Measurements from ENCODE around the gene HLF.
A peak's percentile ranks its signal among the peaks of the same experiment; 100 is the strongest.

Gene HLF

DNA sequence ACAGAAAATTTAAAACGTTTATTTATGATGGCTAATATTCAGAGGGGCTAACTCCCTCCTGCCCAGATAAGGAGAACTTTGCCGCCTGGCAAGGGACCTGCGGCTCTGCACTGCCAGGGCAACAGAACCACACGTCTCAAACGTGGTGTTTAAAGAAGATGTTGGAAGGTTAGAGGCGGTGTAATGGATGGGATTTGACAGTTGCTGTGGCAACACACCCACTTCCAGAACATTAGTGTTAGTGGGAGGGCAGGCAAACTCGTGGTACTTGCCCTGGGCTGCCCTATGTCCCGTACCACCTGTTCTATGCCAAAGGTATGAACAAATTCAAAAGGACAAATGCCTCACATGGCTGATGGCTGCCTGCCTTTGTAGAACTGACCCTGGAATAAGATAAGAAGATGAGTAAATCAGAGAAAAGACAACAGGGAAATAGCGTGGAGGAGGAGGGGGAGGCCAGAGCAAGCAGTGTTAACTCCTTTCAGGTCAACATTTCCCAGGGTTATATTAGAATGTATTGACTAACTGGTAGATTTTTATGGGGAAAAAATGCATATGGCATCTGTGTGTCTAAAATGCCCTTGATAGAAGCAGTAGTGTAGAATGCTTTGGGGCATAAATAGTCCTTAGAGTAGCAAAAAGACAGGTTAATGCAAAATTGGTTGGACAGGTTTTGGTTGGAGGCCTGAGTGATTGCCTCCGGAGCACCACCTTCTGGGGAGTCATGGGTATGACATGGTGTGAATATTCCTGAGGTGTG lies 30.8 kb downstream of the HLF start:
- H4K8ac ChIP-seq (ENCODE audit: low read depth, low read length): no peak overlapping the region
- H3K27ac ChIP-seq (replicated peaks; ENCODE audit: low read length): no peak overlapping the region
- H2BK15ac ChIP-seq (ENCODE audit: low read length): no peak overlapping the region
- H2AK5ac ChIP-seq (ENCODE audit: low read depth, low read length): no peak overlapping the region
- no peak overlapping the region for H3K4me2 ChIP-seq (ENCODE audit: insufficient read depth, low read length, poor library complexity, severe bottlenecking)
- peaks cover 0 to 3% of the 10 kb centered on the region in 2 donors for H3K9me3 ChIP-seq (replicated peaks in 1 of 2; ENCODE audit: control insufficient read depth in 2 of 2, insufficient read depth in 1 of 2, low read depth in 1 of 2, low read length in 2 of 2)
- no peak overlapping the region for H2BK120ac ChIP-seq (ENCODE audit: low read depth, low read length)
- H3K9ac ChIP-seq (ENCODE audit: low read depth, low read length, poor library complexity): no peak overlapping the region
- no peaks in the 10 kb centered on the region for H3K79me1 ChIP-seq (ENCODE audit: low read depth, low read length)
- H3K27me3 ChIP-seq (ENCODE audit: control insufficient read depth in 3 of 3, insufficient read depth in 3 of 3, low read depth in 1 of 3, low read length in 3 of 3): peaks cover 0 to 2% (median 0%) of the 10 kb centered on the region in 3 experiments
- no peak overlapping the region for H3K14ac ChIP-seq (ENCODE audit: low read length)
- H3K4me1 ChIP-seq (ENCODE audit: control insufficient read depth in 2 of 2, insufficient read depth in 1 of 2, low read depth in 1 of 2, low read length in 2 of 2): no peaks in the 10 kb centered on the region
- H3K18ac ChIP-seq (ENCODE audit: low read length): no peak overlapping the region
- H3K36me3 ChIP-seq (replicated peaks in 1 of 2; ENCODE audit: control insufficient read depth in 2 of 2, insufficient read depth in 2 of 2, low read length in 2 of 2): no peaks in the 10 kb centered on the region
- H4K91ac ChIP-seq (ENCODE audit: low read depth, low read length, poor library complexity): no peak overlapping the region
- H3K23ac ChIP-seq (ENCODE audit: low read depth, low read length, poor library complexity): no peak overlapping the region
- no CpG with 5 or more reads among the region's 10 CpGs for WGBS, 2 donors (ENCODE audit: extremely low coverage in 2 of 2, insufficient read length in 2 of 2, insufficient replicate concordance in 1 of 2)
- peak; percentile 43 for DNase-seq (ENCODE audit: low spot score)
- no peak overlapping the region for H2BK5ac ChIP-seq (ENCODE audit: low read length)
- no peak overlapping the region for H2BK12ac ChIP-seq (ENCODE audit: low read length)
- H3K4ac ChIP-seq (ENCODE audit: low read length): no peak overlapping the region
- H2AFZ ChIP-seq (ENCODE audit: low read length): no peak overlapping the region
- H3K4me3 ChIP-seq (ENCODE audit: low read length in 2 of 2): no peak overlapping the region

DNA sequence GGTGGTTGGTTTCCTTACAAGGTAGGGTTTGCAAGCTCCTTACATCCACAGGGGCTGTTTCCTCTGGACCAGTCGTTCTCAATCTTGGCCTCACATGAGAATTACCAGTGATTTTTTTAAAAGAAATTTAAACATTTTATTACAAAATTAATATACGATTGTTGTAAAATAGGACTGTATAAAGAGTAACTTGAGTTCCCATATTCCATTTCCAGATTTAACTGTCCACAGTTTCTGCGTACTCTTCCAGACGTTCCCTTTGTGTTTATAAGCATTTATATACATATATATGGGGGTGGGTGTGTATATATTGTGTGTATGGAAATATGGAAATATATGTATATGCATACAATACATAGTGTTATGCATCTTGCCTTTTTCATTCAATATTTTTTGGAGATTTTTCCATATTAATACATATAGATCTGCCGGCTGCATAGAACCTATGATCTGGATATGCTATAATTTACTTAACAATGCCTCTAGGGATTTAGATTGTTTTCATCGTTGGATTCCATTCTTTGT lies 31.5 kb downstream of the HLF start:
- no peak overlapping the region for H2BK120ac ChIP-seq (ENCODE audit: low read depth, low read length)
- no peaks in the 10 kb centered on the region for H3K4me1 ChIP-seq (ENCODE audit: control insufficient read depth in 2 of 2, insufficient read depth in 1 of 2, low read depth in 1 of 2, low read length in 2 of 2)
- peaks cover 0 to 2% of the 10 kb centered on the region in 2 donors for H3K9me3 ChIP-seq (replicated peaks in 1 of 2; ENCODE audit: control insufficient read depth in 2 of 2, insufficient read depth in 1 of 2, low read depth in 1 of 2, low read length in 2 of 2)
- no peaks in the 10 kb centered on the region for H3K79me1 ChIP-seq (ENCODE audit: low read depth, low read length)
- no peak overlapping the region for H3K27ac ChIP-seq (replicated peaks; ENCODE audit: low read length)
- H4K91ac ChIP-seq (ENCODE audit: low read depth, low read length, poor library complexity): no peak overlapping the region
- no peak overlapping the region for H3K9ac ChIP-seq (ENCODE audit: low read depth, low read length, poor library complexity)
- H3K18ac ChIP-seq (ENCODE audit: low read length): no peak overlapping the region
- no peak for DNase-seq (ENCODE audit: low spot score)
- H2BK15ac ChIP-seq (ENCODE audit: low read length): no peak overlapping the region
- H2BK12ac ChIP-seq (ENCODE audit: low read length): no peak overlapping the region
- no peak overlapping the region for H2AFZ ChIP-seq (ENCODE audit: low read length)
- H4K8ac ChIP-seq (ENCODE audit: low read depth, low read length): no peak overlapping the region
- no CpG with 5 or more reads among the region's 6 CpGs for WGBS, 2 donors (ENCODE audit: extremely low coverage in 2 of 2, insufficient read length in 2 of 2, insufficient replicate concordance in 1 of 2)
- peaks cover 0 to 2% (median 0%) of the 10 kb centered on the region in 3 experiments for H3K27me3 ChIP-seq (ENCODE audit: control insufficient read depth in 3 of 3, insufficient read depth in 3 of 3, low read depth in 1 of 3, low read length in 3 of 3)
- H3K14ac ChIP-seq (ENCODE audit: low read length): no peak overlapping the region
- H3K23ac ChIP-seq (ENCODE audit: low read depth, low read length, poor library complexity): no peak overlapping the region
- H3K36me3 ChIP-seq (replicated peaks in 1 of 2; ENCODE audit: control insufficient read depth in 2 of 2, insufficient read depth in 2 of 2, low read length in 2 of 2): no peaks in the 10 kb centered on the region
- no peak overlapping the region for H3K4me3 ChIP-seq (ENCODE audit: low read length in 2 of 2)
- no peak overlapping the region for H2BK5ac ChIP-seq (ENCODE audit: low read length)
- no peak overlapping the region for H2AK5ac ChIP-seq (ENCODE audit: low read depth, low read length)
- H3K4ac ChIP-seq (ENCODE audit: low read length): no peak overlapping the region
- no peak overlapping the region for H3K4me2 ChIP-seq (ENCODE audit: insufficient read depth, low read length, poor library complexity, severe bottlenecking)

DNA sequence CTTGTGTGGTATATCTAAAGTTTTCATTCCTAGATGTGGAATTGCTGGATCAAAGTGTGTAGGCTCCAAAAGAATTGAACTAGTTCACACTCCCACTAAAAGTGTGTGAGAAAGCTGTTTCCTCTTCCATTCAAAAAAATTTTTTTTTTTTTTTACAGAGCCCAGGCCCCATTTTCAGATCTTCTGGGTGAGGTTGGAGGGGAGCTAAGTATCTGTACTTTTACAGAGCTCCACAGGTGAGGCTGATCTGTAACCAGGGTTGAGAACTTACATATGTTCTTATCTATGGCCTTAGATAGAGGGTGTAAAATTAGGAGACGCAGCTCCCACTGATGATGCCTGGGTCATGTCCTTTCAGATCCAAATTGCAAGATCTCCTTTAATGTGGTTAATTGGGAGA lies 31.9 kb downstream of the HLF start:
- Histone ChIP-seq H3K4me3 (ENCODE audit: low read length in 2 of 2) (no peak overlapping the region), H2BK120ac (ENCODE audit: low read depth, low read length) (no peak overlapping the region), H3K79me1 (ENCODE audit: low read depth, low read length) (no peaks in the 10 kb centered on the region), H3K9ac (ENCODE audit: low read depth, low read length, poor library complexity) (no peak overlapping the region), H2BK5ac (ENCODE audit: low read length) (no peak overlapping the region), H3K27ac (replicated peaks; ENCODE audit: low read length) (no peak overlapping the region), H3K9me3 (replicated peaks in 1 of 2; ENCODE audit: control insufficient read depth in 2 of 2, insufficient read depth in 1 of 2, low read depth in 1 of 2, low read length in 2 of 2) (no peaks in the 10 kb centered on the region), H3K14ac (ENCODE audit: low read length) (no peak overlapping the region), H3K4me2 (ENCODE audit: insufficient read depth, low read length, poor library complexity, severe bottlenecking) (no peak overlapping the region), H4K8ac (ENCODE audit: low read depth, low read length) (no peak overlapping the region), H3K18ac (ENCODE audit: low read length) (no peak overlapping the region), H3K36me3 (replicated peaks in 1 of 2; ENCODE audit: control insufficient read depth in 2 of 2, insufficient read depth in 2 of 2, low read length in 2 of 2) (no peaks in the 10 kb centered on the region), H2AK5ac (ENCODE audit: low read depth, low read length) (no peak overlapping the region), H2AFZ (ENCODE audit: low read length) (no peak overlapping the region), H2BK12ac (ENCODE audit: low read length) (no peak overlapping the region), H3K27me3 (ENCODE audit: control insufficient read depth in 3 of 3, insufficient read depth in 3 of 3, low read depth in 1 of 3, low read length in 3 of 3) (peaks cover 0 to 2% (median 0%) of the 10 kb centered on the region in 3 experiments), H3K4ac (ENCODE audit: low read length) (no peak overlapping the region), H3K23ac (ENCODE audit: low read depth, low read length, poor library complexity) (no peak overlapping the region), H2BK15ac (ENCODE audit: low read length) (no peak overlapping the region), H4K91ac (ENCODE audit: low read depth, low read length, poor library complexity) (no peak overlapping the region), H3K4me1 (ENCODE audit: control insufficient read depth in 2 of 2, insufficient read depth in 1 of 2, low read depth in 1 of 2, low read length in 2 of 2) (no peaks in the 10 kb centered on the region)
- DNase-seq (ENCODE audit: low spot score): no peak
- WGBS, 2 donors (ENCODE audit: extremely low coverage in 2 of 2, insufficient read length in 2 of 2, insufficient replicate concordance in 1 of 2): no CpG with 5 or more reads among the region's 1 CpG

DNA sequence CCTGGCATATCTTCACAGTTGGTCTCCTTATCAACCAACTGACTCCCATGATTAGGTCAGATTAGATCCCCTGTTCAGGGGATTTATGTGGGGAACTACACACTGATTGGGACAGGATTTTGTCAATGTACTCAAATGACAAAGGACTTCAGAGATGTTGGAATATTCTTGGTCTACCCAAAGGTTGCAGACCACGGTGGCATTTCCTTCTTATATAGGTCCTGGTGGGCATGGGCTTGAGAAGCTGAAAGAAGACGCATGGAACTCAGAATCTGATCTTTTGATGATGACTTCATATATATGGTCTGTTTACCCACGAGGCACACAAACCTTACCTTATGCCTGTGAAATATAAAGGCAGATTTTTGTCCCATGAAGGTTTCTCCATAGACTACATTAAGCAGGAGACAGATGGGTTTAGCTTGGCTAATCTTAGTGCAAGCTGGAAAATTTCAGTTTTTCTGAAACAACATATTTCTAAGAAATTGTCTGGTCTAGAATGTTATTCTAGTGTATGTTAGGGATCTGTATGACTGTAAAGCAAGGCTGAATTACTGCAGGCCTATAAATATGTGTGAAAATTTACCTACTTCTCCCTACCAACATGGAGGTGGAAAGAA lies 33.5 kb downstream of the HLF start:
- H3K18ac ChIP-seq (ENCODE audit: low read length): no peak overlapping the region
- no CpG with 5 or more reads among the region's 3 CpGs for WGBS, 2 donors (ENCODE audit: extremely low coverage in 2 of 2, insufficient read length in 2 of 2, insufficient replicate concordance in 1 of 2)
- peaks cover 0 to 2% of the 10 kb centered on the region in 2 donors for H3K4me1 ChIP-seq (ENCODE audit: control insufficient read depth in 2 of 2, insufficient read depth in 1 of 2, low read depth in 1 of 2, low read length in 2 of 2)
- no peak overlapping the region for H3K9ac ChIP-seq (ENCODE audit: low read depth, low read length, poor library complexity)
- H3K14ac ChIP-seq (ENCODE audit: low read length): peak overlapping the region; percentile 5
- no peak overlapping the region for H2AK5ac ChIP-seq (ENCODE audit: low read depth, low read length)
- no peak overlapping the region for H3K23ac ChIP-seq (ENCODE audit: low read depth, low read length, poor library complexity)
- no peak overlapping the region for H2BK5ac ChIP-seq (ENCODE audit: low read length)
- H3K4me3 ChIP-seq (ENCODE audit: low read length in 2 of 2): no peak overlapping the region
- no peak overlapping the region for H2BK120ac ChIP-seq (ENCODE audit: low read depth, low read length)
- no peak overlapping the region for H2AFZ ChIP-seq (ENCODE audit: low read length)
- no peak overlapping the region for H4K91ac ChIP-seq (ENCODE audit: low read depth, low read length, poor library complexity)
- peaks cover 0 to 7% (median 0%) of the 10 kb centered on the region in 3 experiments for H3K27me3 ChIP-seq (ENCODE audit: control insufficient read depth in 3 of 3, insufficient read depth in 3 of 3, low read depth in 1 of 3, low read length in 3 of 3)
- H3K79me1 ChIP-seq (ENCODE audit: low read depth, low read length): no peaks in the 10 kb centered on the region
- H3K4me2 ChIP-seq (ENCODE audit: insufficient read depth, low read length, poor library complexity, severe bottlenecking): no peak overlapping the region
- H2BK12ac ChIP-seq (ENCODE audit: low read length): no peak overlapping the region
- no peak overlapping the region for H3K27ac ChIP-seq (replicated peaks; ENCODE audit: low read length)
- no peak overlapping the region for H4K8ac ChIP-seq (ENCODE audit: low read depth, low read length)
- no peaks in the 10 kb centered on the region for H3K36me3 ChIP-seq (replicated peaks in 1 of 2; ENCODE audit: control insufficient read depth in 2 of 2, insufficient read depth in 2 of 2, low read length in 2 of 2)
- H3K4ac ChIP-seq (ENCODE audit: low read length): no peak overlapping the region
- no peak overlapping the region for H2BK15ac ChIP-seq (ENCODE audit: low read length)
- H3K9me3 ChIP-seq (replicated peaks in 1 of 2; ENCODE audit: control insufficient read depth in 2 of 2, insufficient read depth in 1 of 2, low read depth in 1 of 2, low read length in 2 of 2): no peaks in the 10 kb centered on the region
- no peak for DNase-seq (ENCODE audit: low spot score)

Measured in neuronal stem cell (in vitro differentiated cells).